Measurements from ENCODE around the gene TNIK. TPM values are rescaled to one million over a fixed set of nuclear protein-coding genes. Genes with fewer than 3 reads are reported as not detected.
"Not testable (repeated sequence)": the region's sequence is repeated elsewhere in the genome, so short reads cannot be mapped to it uniquely, and the experiment has no call there.

TNIK gene
- total RNA-seq, 2 experiments from 2014 or later = 32.1 to 39.2 TPM

GRCh38 chr3:171313702-171314101 lies 146.5 kb downstream of the TNIK start:
- H3K4me3 Mint-ChIP-seq = no peak overlapping the region
- ChIA-PET CTCF (no interaction called here), POLR2A (no interaction called here)
- no peaks in the 10 kb centered on the region for H3K36me3 Mint-ChIP-seq (ENCODE audit: low read depth)
- DNase-seq (no peak), ATAC-seq (no peak)
- H3K9me3 Mint-ChIP-seq (ENCODE audit: insufficient read depth) = no peaks in the 10 kb centered on the region
- peaks cover 19% of the 10 kb centered on the region for H3K4me1 Mint-ChIP-seq (ENCODE audit: low read depth)
- no peak overlapping the region for H3K27ac Mint-ChIP-seq
- no peaks in the 10 kb centered on the region for H3K27me3 Mint-ChIP-seq (ENCODE audit: low read depth)

DNA sequence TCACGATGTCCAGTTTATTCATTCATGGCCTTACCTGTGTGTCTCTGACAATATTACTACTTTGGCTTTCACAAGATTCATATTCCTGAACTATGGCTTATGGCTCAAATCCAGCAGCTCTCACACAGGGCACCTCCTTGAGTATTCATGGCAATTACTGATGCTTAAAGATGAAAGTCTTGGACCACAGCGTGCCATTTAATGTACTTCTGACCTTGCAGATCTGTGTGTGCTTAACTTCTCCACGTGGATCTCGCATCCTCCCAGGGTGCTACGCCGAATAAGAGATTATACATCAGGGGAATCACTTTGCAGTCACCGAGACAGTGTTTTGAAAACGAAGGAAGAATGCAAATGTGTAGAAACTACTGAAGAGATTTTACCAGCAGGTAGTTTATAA lies 147.5 kb downstream of the TNIK start:
- DNase-seq (no peak), ATAC-seq (no peak)
- no peaks in the 10 kb centered on the region for H3K27me3 Mint-ChIP-seq (ENCODE audit: low read depth)
- H3K4me3 Mint-ChIP-seq = no peak overlapping the region
- peaks cover 3% of the 10 kb centered on the region for H3K9me3 Mint-ChIP-seq (ENCODE audit: insufficient read depth)
- ChIA-PET POLR2A (no interaction called here), CTCF (no interaction called here)
- H3K4me1 Mint-ChIP-seq (ENCODE audit: low read depth) = peaks cover 19% of the 10 kb centered on the region
- peaks cover 2% of the 10 kb centered on the region for H3K36me3 Mint-ChIP-seq (ENCODE audit: low read depth)
- no peak overlapping the region for H3K27ac Mint-ChIP-seq

DNA sequence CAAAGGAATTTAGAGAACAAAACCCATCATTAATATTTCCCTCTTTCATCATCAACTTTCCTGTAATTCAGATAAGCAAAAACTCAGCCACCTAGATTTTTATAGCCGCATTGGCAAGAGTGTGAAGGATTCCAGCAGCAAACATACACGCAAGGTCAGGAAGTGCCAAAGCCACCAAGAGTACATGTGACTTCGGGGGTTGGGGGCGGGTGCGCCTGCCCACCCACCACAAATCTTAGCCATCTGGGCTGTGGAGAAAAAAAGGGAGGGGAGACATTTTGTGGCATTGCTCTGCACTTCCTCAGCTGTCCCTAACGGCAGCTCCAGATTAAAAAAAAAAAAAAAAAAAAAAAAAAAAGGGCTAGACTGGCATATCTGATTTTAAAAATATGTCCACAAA lies 148.4 kb downstream of the TNIK start:
- ATAC-seq (no peak), DNase-seq (no peak)
- no peak overlapping the region for H3K4me3 Mint-ChIP-seq
- no peaks in the 10 kb centered on the region for H3K27me3 Mint-ChIP-seq (ENCODE audit: low read depth)
- ChIA-PET POLR2A (no interaction called here), CTCF (no interaction called here)
- peaks cover 3% of the 10 kb centered on the region for H3K9me3 Mint-ChIP-seq (ENCODE audit: insufficient read depth)
- peaks cover 19% of the 10 kb centered on the region for H3K4me1 Mint-ChIP-seq (ENCODE audit: low read depth)
- no peak overlapping the region for H3K27ac Mint-ChIP-seq
- H3K36me3 Mint-ChIP-seq (ENCODE audit: low read depth) = peaks cover 2% of the 10 kb centered on the region

- ChIA-PET POLR2A (no interaction called here), CTCF (no interaction called here)
- Mint-ChIP-seq H3K4me3 (no peak overlapping the region), H3K4me1 (ENCODE audit: low read depth) (peaks cover 21% of the 10 kb centered on the region), H3K9me3 (ENCODE audit: insufficient read depth) (peaks cover 3% of the 10 kb centered on the region), H3K27ac (no peak overlapping the region), H3K27me3 (ENCODE audit: low read depth) (no peaks in the 10 kb centered on the region), H3K36me3 (ENCODE audit: low read depth) (peaks cover 3% of the 10 kb centered on the region)
- DNase-seq (no peak), ATAC-seq (no peak)
Observed at GRCh38 chr3:171309906-171310359, 150.3 kb downstream of the TNIK start.

DNA sequence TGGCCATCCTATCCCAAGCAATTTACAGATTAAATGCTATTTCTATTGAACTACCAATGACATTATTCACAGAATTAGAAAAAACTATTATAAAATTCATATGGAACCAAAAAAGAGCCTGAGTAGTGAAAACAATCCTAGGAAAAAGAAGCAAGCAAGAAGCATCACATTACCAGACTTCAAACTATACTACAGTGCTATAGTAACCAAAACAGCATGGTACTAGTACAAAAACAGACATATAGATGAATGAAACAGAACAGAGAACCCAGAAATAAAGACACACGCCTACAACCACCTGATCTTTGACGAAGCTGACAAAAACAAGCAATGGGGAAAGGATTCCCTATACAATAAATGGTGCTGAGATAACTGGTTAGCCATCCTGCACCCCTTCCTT lies 152.2 kb downstream of the TNIK start:
- no peak overlapping the region for H3K4me3 Mint-ChIP-seq
- ChIA-PET POLR2A (no interaction called here), CTCF (interaction anchor here (0.8 kb wide), 1 partner anchor 184 kb away, joined by 3 read pairs; no protein-coding TSS in a partner anchor)
- peaks cover 9% of the 10 kb centered on the region for H3K36me3 Mint-ChIP-seq (ENCODE audit: low read depth)
- H3K27ac Mint-ChIP-seq = no peak overlapping the region
- peaks cover 21% of the 10 kb centered on the region for H3K4me1 Mint-ChIP-seq (ENCODE audit: low read depth)
- ATAC-seq (no peak), DNase-seq (no peak)
- H3K9me3 Mint-ChIP-seq (ENCODE audit: insufficient read depth) = peaks cover 3% of the 10 kb centered on the region
- H3K27me3 Mint-ChIP-seq (ENCODE audit: low read depth) = no peaks in the 10 kb centered on the region

- H3K4me3 Mint-ChIP-seq = no peak overlapping the region
- CTCF ChIA-PET = no interaction called here
- peaks cover 3% of the 10 kb centered on the region for H3K9me3 Mint-ChIP-seq (ENCODE audit: insufficient read depth)
Observed at GRCh38 chr3:171307046-171307585, 153.1 kb downstream of the TNIK start.

DNA sequence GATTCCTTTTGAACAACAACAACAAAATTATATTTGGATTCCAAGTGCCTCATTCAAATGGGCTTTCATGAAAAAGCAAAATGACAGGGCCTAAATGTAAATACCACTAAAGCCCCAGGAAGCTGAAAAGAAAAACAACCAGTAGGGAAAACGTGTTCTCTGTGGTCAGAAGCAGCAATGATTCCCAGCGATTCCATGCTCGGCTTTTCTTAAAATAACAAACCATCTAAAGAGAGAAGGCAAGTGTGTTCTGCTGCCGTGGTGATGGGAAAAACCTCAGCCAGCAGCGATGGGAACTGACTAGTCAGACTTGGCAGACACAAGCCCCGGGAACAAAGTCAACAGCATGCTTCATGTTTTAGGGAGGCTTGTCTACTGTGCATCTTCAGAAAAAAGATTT lies 153.6 kb downstream of the TNIK start:
- Mint-ChIP-seq H3K9me3 (ENCODE audit: insufficient read depth) (peaks cover 3% of the 10 kb centered on the region), H3K4me3 (no peak overlapping the region), H3K36me3 (ENCODE audit: low read depth) (peaks cover 9% of the 10 kb centered on the region), H3K27me3 (ENCODE audit: low read depth) (no peaks in the 10 kb centered on the region), H3K27ac (no peak overlapping the region), H3K4me1 (ENCODE audit: low read depth) (peaks cover 12% of the 10 kb centered on the region)
- no peak for DNase-seq
- ChIA-PET POLR2A (interaction anchor here (0.6 kb wide), 1 partner anchor 1541 kb away, joined by 3 read pairs; no protein-coding TSS in a partner anchor), CTCF (no interaction called here)
- no peak for ATAC-seq

More at GRCh38 chr3:171307046-171307585, 153.1 kb downstream of the TNIK start:
- Mint-ChIP-seq H3K27me3 (ENCODE audit: low read depth) (no peaks in the 10 kb centered on the region), H3K4me1 (ENCODE audit: low read depth) (peaks cover 16% of the 10 kb centered on the region), H3K27ac (no peak overlapping the region), H3K36me3 (ENCODE audit: low read depth) (peaks cover 9% of the 10 kb centered on the region)
- DNase-seq (no peak), ATAC-seq (no peak)
- POLR2A ChIA-PET = interaction anchor here (0.6 kb wide), 1 partner anchor 1540 kb away, joined by 3 read pairs; no protein-coding TSS in a partner anchor

- H3K27ac Mint-ChIP-seq; H3K27me3 Mint-ChIP-seq (ENCODE audit: low read depth); H3K4me3 Mint-ChIP-seq; H3K4me1 Mint-ChIP-seq (ENCODE audit: low read depth); CTCF ChIA-PET; DNase-seq; POLR2A ChIA-PET; H3K9me3 Mint-ChIP-seq (ENCODE audit: insufficient read depth); ATAC-seq; H3K36me3 Mint-ChIP-seq (ENCODE audit: low read depth): not testable (repeated sequence)
Observed at GRCh38 chr3:171305823-171306222, 154.4 kb downstream of the TNIK start.

DNA sequence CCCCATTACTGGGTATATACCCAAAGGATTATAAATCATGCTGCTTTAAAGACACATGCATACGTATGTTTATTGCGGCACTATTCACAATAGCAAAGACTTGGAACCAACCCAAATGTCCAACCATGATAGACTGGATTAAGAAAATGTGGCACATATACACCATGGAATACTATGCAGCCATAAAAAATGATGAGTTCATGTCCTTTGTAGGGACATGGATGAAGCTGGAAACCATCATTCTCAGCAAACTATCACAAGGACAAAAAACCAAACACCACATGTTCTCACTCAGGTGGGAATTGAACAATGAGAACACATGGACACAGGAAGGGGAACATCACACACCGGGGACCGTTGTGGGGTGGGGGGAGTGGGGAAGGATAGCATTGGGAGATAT lies 155.7 kb downstream of the TNIK start:
- DNase-seq; H3K27me3 Mint-ChIP-seq (ENCODE audit: low read depth); ATAC-seq; H3K4me3 Mint-ChIP-seq; H3K27ac Mint-ChIP-seq; POLR2A ChIA-PET; CTCF ChIA-PET; H3K4me1 Mint-ChIP-seq (ENCODE audit: low read depth); H3K9me3 Mint-ChIP-seq (ENCODE audit: insufficient read depth): not testable (repeated sequence)
- peaks cover 13% of the 10 kb centered on the region for H3K36me3 Mint-ChIP-seq (ENCODE audit: low read depth)

DNA sequence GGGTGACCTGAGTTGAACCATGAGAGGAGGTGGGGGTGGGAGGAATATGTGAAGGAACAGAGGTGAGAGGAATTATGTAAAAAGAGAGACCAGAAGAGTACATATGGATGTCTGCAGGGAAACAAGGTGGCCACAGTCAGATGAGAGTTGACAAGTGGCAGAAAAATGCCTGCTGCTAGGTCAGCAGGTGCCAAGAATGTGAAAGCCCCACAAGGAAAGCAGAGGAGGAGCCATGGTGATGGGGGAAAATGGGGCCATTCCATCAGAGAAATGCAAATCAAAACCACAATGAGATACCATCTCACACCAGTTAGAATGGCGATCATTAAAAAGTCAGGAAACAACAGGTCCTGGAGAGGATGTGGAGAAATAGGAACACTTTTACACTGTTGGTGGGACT lies 156.2 kb downstream of the TNIK start:
- H3K9me3 Mint-ChIP-seq (ENCODE audit: insufficient read depth); POLR2A ChIA-PET; ATAC-seq; H3K4me3 Mint-ChIP-seq; H3K27me3 Mint-ChIP-seq (ENCODE audit: low read depth); H3K27ac Mint-ChIP-seq; H3K4me1 Mint-ChIP-seq (ENCODE audit: low read depth); CTCF ChIA-PET; DNase-seq: not testable (repeated sequence)
- peaks cover 17% of the 10 kb centered on the region for H3K36me3 Mint-ChIP-seq (ENCODE audit: low read depth)

GRCh38 chr3:171301998-171302397 lies 158.2 kb downstream of the TNIK start:
- H3K27me3 Mint-ChIP-seq (ENCODE audit: low read depth) = no peaks in the 10 kb centered on the region
- peaks cover 3% of the 10 kb centered on the region for H3K4me1 Mint-ChIP-seq (ENCODE audit: low read depth)
- H3K27ac Mint-ChIP-seq = no peak overlapping the region
- ChIA-PET CTCF (no interaction called here), POLR2A (no interaction called here)
- no peak for DNase-seq
- peaks cover 15% of the 10 kb centered on the region for H3K36me3 Mint-ChIP-seq (ENCODE audit: low read depth)
- H3K4me3 Mint-ChIP-seq = no peak overlapping the region
- no peaks in the 10 kb centered on the region for H3K9me3 Mint-ChIP-seq (ENCODE audit: insufficient read depth)
- no peak for ATAC-seq

GRCh38 chr3:171301002-171301401 lies 159.2 kb downstream of the TNIK start:
- DNase-seq (no peak), ATAC-seq (no peak)
- H3K36me3 Mint-ChIP-seq (ENCODE audit: low read depth) = peaks cover 15% of the 10 kb centered on the region
- POLR2A ChIA-PET = no interaction called here
- H3K9me3 Mint-ChIP-seq (ENCODE audit: insufficient read depth) = no peaks in the 10 kb centered on the region
- no peak overlapping the region for H3K27ac Mint-ChIP-seq
- CTCF ChIA-PET = no interaction called here
- peaks cover 3% of the 10 kb centered on the region for H3K4me1 Mint-ChIP-seq (ENCODE audit: low read depth)
- no peak overlapping the region for H3K4me3 Mint-ChIP-seq
- no peaks in the 10 kb centered on the region for H3K27me3 Mint-ChIP-seq (ENCODE audit: low read depth)

DNA sequence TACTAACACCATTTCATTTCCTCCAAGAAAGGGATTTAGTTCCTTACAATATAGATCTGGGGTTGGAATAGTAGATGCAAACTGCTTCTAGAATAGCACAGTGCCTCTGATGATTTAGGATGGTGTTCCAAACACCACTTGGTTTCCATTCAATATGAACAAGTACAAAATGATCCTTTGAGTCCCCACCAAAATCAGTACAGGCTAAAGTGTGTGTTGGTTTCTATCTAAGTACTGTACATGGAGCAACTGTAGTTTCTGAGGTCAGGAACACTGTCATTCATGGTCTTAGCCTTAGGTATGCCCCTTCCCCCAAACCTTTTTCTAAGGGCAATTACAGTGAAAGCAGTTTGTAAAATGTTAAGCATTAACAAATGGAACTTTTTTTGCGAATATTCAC lies 162.3 kb downstream of the TNIK start:
- Mint-ChIP-seq H3K4me1 (ENCODE audit: low read depth) (peaks cover 16% of the 10 kb centered on the region), H3K36me3 (ENCODE audit: low read depth) (peaks cover 7% of the 10 kb centered on the region), H3K9me3 (ENCODE audit: insufficient read depth) (no peaks in the 10 kb centered on the region), H3K27ac (no peak overlapping the region), H3K27me3 (ENCODE audit: low read depth) (no peaks in the 10 kb centered on the region), H3K4me3 (no peak overlapping the region)
- DNase-seq = no peak
- no peak for ATAC-seq
- CTCF ChIA-PET = no interaction called here
- POLR2A ChIA-PET = no interaction called here
